ENCODE data around the gene KLHL35.

KLHL35 gene

DNA sequence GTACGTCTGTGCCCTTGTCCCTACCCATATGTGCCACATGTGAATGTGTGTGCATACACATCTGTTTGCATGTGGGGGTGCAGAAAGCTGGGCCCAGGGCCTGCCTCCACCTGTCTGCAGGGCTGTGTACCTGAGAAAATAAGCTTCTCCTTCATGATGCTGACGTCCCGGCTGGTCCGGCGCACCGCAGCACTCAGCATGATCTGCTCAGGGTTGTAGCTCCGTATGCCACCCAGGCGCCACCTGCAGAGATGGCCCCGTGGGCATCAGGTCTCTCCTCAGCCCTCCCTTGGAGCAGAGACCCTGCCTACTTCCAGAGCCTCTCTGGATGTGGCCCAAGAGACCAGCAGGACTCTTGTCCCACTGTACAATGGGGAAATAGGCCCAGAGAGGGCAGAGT lies 3.8 kb upstream of the KLHL35 start:
- DNase-seq = no peak
- Histone ChIP-seq H3K27ac (no peak overlapping the region), H3K27me3 (ENCODE audit: insufficient read depth, low read depth, severe bottlenecking) (no peaks in the 10 kb centered on the region), H3K4me3 (ENCODE audit: low read depth, low read length) (no peak overlapping the region), H3K36me3 (peaks cover 14% of the 10 kb centered on the region), H3K9me3 (ENCODE audit: severe bottlenecking) (no peaks in the 10 kb centered on the region)
- TF ChIP-seq, protein P1, sequence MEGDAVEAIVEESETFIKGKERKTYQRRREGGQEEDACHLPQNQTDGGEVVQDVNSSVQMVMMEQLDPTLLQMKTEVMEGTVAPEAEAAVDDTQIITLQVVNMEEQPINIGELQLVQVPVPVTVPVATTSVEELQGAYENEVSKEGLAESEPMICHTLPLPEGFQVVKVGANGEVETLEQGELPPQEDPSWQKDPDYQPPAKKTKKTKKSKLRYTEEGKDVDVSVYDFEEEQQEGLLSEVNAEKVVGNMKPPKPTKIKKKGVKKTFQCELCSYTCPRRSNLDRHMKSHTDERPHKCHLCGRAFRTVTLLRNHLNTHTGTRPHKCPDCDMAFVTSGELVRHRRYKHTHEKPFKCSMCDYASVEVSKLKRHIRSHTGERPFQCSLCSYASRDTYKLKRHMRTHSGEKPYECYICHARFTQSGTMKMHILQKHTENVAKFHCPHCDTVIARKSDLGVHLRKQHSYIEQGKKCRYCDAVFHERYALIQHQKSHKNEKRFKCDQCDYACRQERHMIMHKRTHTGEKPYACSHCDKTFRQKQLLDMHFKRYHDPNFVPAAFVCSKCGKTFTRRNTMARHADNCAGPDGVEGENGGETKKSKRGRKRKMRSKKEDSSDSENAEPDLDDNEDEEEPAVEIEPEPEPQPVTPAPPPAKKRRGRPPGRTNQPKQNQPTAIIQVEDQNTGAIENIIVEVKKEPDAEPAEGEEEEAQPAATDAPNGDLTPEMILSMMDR (IDR thresholded peaks at IDR 0.05; ENCODE audit: low read depth, low read length) = no peak

- Histone ChIP-seq H3K9me3 (ENCODE audit: severe bottlenecking) (no peaks in the 10 kb centered on the region), H3K27me3 (ENCODE audit: insufficient read depth, low read depth, severe bottlenecking) (no peaks in the 10 kb centered on the region), H3K36me3 (peaks cover 14% of the 10 kb centered on the region), H3K27ac (no peak overlapping the region), H3K4me3 (ENCODE audit: low read depth, low read length) (no peak overlapping the region)
- TF ChIP-seq, protein P1 (IDR thresholded peaks at IDR 0.05; ENCODE audit: low read depth, low read length) = no peak
- no peak for DNase-seq
Observed at GRCh38 chr11:75435571-75435925, 2.5 kb upstream of the KLHL35 start.

- TF ChIP-seq, protein P1 (IDR thresholded peaks at IDR 0.05; ENCODE audit: low read depth, low read length) = no peak
- Histone ChIP-seq H3K27me3 (ENCODE audit: insufficient read depth, low read depth, severe bottlenecking) (no peaks in the 10 kb centered on the region), H3K9me3 (ENCODE audit: severe bottlenecking) (no peaks in the 10 kb centered on the region), H3K27ac (no peak overlapping the region), H3K36me3 (peaks cover 14% of the 10 kb centered on the region), H3K4me3 (ENCODE audit: low read depth, low read length) (no peak overlapping the region)
- DNase-seq = no peak
Observed at GRCh38 chr11:75434886-75435570, 2.0 kb upstream of the KLHL35 start.

- Histone ChIP-seq H3K27me3 (ENCODE audit: insufficient read depth, low read depth, severe bottlenecking) (no peaks in the 10 kb centered on the region), H3K36me3 (peaks cover 14% of the 10 kb centered on the region)
- DNase-seq = no peak
Observed at GRCh38 chr11:75434051-75434450, 1.0 kb upstream of the KLHL35 start.

GRCh38 chr11:75433443-75433842 lies 440 bp upstream of the KLHL35 start:
- peaks cover 14% of the 10 kb centered on the region for H3K36me3 ChIP-seq
- H3K4me3 ChIP-seq (ENCODE audit: low read depth, low read length) = no peak overlapping the region
- DNase-seq = no peak
- TF ChIP-seq, protein P1 (IDR thresholded peaks at IDR 0.05; ENCODE audit: low read depth, low read length) = no peak
- H3K9me3 ChIP-seq (ENCODE audit: severe bottlenecking) = no peaks in the 10 kb centered on the region
- no peak overlapping the region for H3K27ac ChIP-seq
- no peaks in the 10 kb centered on the region for H3K27me3 ChIP-seq (ENCODE audit: insufficient read depth, low read depth, severe bottlenecking)

More at GRCh38 chr11:75434051-75434450, 1.0 kb upstream of the KLHL35 start:
- TF ChIP-seq, protein P1 (IDR thresholded peaks at IDR 0.05; ENCODE audit: low read depth, low read length) = no peak
- no peak overlapping the region for H3K4me3 ChIP-seq (ENCODE audit: low read depth, low read length)
- H3K27ac ChIP-seq = no peak overlapping the region
- H3K9me3 ChIP-seq (ENCODE audit: severe bottlenecking) = no peaks in the 10 kb centered on the region
